Cerebellar nuclear complex (tissue), 1 donor: Measurements from ENCODE around the gene SLC25A53.
"Not testable (repeated sequence)": the region's sequence is repeated elsewhere in the genome, so short reads cannot be mapped to it uniquely, and the experiment has no call there.

Source experiments
- DNase-seq, 2 experiments: peaks; one replicate each; lab custom pipeline; 2025; lab: John Stamatoyannopoulos, UW

SLC25A53 gene

GRCh38 chrX:104130808-104131207, 26.0 kb downstream of the SLC25A53 start:
- DNase-seq: no peak

DNA sequence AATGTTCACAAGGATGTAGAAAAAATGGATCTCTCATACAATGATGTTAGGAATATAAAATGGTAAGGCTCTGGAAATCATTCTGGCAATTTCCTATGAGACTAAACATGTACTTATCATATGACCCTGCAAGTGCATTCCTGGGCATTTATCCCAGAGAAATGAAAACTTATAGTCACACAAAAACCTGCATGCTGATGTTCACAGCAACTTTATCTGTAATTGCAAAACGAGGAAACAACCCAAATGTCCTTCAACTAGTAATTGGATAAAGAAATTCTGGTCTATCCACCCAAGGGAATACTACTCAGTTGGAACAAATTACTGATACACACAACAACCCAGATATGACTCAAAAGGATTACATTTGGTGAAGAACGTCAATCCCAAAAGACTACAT, 30.0 kb downstream of the SLC25A53 start:
- DNase-seq: no peak

DNA sequence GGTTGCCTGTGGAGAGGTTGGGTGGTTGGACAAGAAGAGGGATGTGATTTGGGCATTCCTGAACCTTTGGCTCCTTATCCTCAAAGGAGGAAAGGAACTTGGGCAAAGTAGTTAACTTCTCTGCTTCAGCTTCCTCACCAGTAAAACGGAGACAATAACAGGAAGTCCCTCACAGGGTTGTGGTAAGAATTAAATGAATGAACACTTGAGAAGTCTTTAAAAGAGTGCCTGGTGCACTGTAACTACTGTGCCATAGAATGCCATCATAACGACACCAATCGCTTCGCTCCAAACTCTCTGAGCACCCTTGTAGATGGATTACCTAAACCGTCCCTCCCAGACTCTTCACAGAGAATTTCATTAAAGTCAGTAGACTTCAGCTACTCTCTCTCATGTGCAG, 34.0 kb downstream of the SLC25A53 start:
- no peak for DNase-seq

DNA sequence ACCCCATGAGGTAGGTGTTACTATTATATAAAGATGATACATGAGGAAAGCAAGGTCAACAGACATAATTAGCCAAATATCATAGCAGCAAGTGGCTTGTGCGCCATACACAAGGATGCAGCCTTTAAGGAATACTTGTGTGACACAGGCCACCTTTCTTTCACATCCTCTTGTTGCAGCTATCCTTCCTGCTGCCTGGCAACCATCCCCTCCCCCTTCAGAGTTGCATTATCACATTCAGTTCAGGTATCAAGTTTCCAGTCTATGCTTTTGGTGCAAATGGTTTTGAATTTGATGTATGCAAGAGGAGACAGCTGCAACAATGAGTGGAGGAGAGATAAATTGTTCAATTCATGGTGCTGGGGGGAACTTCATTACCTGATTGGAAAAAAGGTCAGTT, 38.0 kb downstream of the SLC25A53 start:
- DNase-seq: no peak

GRCh38 chrX:104117759-104118158, 39.0 kb downstream of the SLC25A53 start:
- DNase-seq: no peak

GRCh38 chrX:104113222-104113965, 43.4 kb downstream of the SLC25A53 start:
- peak in 1 of 2 experiments; percentile 41 for DNase-seq

GRCh38 chrX:104112326-104112951, 44.4 kb downstream of the SLC25A53 start, which contains the start of gene ZCCHC18:
ZCCHC18 (plus strand) TSS chrX:104112523; CDS start chrX:104114112, 1,589 bp downstream.
- DNase-seq: no peak

DNA sequence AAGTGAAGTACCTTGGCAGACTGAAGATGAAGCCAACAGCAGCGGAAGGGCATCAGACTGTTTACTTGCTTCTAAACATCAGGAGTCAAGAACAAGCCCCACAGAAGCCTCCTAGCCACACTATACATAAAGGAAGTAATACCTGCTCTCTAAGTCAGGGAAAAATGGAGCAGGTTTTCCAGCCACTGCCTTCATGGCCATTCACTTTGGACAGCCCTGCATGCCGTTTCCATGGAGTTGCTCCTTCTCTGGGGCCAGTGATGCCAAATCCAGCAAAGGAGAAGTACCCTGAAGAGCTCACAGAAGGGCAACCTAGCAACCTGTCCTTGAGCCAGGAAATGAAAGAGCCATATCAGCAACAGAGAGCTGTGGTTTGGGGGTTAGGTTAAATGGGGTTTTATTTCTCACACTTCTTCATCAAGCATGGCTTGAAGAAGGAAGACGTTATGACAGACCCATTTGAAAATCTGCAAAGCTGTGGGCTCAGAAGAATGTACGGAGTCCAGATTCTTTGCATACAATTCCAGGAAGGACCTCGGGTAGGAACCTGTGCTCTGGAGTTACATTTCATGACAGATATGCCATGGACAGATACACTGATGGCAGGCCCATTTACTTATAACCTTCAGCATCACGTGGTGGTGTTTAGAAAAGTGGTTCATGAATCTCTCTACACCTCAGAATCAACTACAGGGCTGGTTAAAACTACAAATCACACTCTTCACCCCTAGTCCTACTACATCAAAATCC, 46.1 kb downstream of the SLC25A53 start:
- DNase-seq: not testable (repeated sequence)

- DNase-seq: no peak
Measured at GRCh38 chrX:104108955-104109354, 47.9 kb downstream of the SLC25A53 start.

DNA sequence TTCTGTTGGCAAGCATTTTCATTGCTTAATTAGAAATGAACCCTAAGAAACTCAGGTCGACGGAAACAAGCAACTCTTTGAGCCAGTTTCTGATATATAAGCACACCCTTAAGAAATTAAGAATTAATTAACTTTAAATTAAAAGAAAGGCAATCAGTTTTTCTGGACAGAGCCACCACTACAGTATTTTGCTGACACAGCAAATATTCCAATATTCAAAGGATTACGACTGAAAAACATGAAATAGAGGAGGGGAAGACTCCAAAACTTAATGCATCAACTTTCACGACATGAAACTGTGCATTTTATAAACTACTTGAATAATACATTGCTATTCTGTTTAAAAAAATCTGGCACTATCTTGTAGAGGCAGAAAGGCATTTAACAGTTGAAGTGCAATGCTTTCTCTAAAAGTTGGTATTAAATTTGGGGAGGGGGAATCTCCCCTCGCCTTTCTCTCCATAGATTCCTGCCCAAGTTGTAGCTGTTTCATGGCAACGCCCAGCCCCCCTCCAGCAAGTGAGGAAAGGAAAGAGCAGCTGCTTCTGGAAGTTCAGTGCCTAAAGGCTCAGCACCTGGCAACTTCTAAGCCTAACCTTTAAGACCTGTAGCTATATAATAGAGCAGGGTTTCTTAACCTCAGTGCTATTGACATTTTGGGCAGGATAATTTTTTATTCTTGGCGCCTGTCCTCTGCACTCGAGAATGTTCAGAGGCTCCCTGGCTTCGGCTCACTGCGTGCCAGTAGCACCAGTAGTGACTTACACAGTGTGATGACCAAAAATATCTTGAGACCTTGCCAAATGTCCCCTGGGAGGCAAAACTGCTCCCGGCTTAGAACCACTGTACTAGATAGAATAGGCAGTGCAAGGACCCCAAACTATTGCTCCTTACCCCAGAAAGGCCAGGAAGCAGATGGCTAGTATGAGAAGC, 51.2 kb downstream of the SLC25A53 start:
- no peak for DNase-seq

GRCh38 chrX:104104676-104105075, 52.1 kb downstream of the SLC25A53 start:
- DNase-seq: no peak

DNA sequence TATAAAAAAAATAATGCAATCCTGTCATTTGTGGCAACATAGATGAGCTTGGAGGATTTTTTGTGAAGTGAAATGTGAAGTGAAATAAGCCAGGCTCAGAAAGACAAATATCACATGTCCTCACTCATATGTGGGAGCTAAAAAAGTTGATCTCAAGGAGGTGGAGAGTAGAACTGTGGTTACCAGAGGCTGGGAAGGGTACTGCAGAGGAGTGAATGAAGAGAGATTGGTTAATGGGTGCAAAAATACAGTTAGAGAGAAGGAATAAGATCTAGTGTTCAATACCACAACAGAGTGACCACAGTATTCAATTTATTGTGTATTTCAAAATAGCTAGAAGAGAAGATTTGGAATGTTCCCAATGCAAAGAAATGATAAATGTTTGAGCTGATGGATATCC, 57.9 kb downstream of the SLC25A53 start:
- DNase-seq: no peak

DNA sequence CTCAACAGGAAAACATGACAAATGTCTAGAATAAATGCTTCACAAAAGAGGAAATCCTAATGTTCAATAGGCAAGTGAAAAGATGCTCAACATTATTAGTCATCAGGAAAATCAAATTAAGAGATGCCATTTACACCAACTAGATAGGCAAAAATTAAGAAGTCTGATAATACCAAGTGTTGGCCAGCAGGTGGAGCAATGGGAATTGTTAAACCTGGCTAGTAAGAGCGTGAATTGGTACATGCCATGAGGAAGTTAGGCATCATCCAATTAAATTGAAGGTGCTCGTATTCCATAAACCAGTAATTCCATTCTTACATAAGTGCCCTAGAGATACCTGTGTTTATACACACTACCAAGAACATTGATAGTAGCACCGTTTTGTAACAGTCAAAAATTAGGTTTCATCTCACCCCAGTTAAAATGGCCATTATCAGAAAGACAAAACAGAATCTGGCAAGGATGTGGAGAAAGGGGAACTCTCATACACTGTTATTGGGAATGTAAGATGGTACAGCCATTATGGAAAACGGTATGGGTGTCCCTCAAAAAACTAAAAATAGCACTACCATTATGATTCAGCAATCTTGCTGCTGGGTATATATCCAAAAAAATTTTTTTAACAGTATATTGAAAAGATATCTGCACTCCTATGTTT, 58.5 kb downstream of the SLC25A53 start:
- peak in 1 of 2 experiments; percentile 19 for DNase-seq

DNA sequence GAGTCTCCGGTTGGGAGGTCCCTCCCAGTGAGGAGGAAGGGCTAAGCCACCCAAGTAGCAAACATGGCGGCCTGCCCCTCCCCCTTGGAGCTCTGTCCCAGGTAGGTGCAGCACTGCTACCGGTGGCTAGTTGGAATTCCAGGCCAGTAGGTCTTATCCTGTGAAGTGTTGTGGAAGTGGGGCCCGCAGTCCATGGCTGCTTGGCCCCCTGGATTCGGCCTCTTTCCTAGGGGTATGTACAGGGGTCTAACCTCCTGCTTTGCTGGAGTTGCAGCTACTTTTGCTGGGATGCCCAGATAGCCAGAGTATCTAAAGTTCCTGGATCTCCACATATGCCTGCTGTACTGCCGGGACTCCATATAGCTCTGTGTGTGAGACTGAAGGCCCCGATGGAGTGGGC, 70.9 kb downstream of the SLC25A53 start:
- DNase-seq: no peak

DNA sequence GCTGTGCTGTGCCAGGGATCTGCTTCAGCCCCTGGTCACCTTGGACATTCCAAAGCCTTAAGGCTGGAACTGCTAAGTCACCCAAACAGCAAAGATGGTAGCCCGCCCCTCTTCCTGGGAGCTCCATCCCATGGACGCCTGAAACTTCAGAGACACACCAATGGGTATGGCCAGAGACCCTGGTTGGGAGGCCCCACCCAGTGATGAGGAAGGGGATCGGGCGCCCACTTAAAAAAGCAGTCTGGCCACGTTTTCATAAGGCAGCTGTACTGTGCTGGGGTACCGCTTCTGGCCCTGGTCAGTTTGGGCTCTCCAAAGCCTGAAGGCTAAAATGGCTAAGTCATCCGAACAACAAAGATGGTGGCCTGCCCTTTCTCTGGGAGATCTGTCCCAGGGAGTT, 71.3 kb downstream of the SLC25A53 start:
- DNase-seq: no peak

- DNase-seq: no peak
Measured at GRCh38 chrX:104084534-104085277, 72.1 kb downstream of the SLC25A53 start.

GRCh38 chrX:104084063-104084462, 72.7 kb downstream of the SLC25A53 start:
- no peak for DNase-seq

DNA sequence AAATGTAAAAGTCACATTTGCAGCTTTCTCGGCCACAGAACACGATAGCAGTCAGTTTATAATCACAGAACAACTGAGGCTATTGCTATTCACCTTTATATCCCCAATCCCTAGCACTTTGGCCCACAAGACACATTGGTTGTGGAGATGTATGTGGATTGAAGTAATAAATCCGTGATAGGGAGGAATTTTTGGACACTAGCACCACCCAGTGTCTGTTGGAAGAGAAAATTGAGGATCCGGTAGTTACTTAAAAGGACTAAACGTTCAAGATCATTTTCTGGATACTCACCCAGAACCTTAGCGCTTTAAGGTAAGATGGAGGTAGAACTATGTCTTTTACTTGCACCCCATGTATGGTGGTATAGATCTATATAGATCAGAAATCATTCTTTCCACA, 79.0 kb downstream of the SLC25A53 start:
- not testable (repeated sequence) for DNase-seq

DNA sequence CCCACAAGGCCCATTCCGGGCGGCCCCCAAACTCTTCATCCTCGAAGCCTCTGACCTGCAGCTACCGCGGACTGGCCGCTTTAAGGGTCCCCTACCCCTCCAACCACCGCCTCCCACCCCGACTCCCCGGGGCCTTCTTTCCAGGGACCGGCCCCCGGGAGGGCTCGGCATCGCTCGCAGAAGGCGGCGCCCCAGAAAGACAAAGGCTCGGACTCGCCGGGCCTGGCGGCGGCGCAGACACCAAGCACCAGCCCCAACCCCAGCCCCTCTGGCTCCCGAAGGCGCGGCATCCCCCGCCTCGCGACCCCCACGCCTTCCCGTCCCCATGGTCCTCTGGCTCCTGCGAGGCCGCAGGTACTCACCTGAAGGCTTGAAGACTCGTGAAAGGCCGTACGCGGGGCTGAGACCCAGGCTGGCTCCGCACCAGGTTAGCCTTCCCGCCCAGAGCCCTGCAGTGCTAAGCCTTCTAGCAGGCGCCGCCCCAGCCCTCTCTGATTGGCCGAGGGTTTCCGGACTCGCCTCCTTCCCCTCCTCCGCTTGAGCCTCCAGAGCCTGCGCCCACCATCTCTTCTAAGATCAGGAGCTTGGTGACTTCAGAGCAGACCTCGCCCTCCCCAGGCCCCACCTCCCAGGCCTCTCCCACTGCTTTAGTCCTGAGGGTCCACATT, 80.9 kb downstream of the SLC25A53 start, which contains the start of gene TMSB15C:
TMSB15C (minus strand) TSS at position 459 of the 668 bp plus-strand sequence.
- not testable (repeated sequence) for DNase-seq

DNA sequence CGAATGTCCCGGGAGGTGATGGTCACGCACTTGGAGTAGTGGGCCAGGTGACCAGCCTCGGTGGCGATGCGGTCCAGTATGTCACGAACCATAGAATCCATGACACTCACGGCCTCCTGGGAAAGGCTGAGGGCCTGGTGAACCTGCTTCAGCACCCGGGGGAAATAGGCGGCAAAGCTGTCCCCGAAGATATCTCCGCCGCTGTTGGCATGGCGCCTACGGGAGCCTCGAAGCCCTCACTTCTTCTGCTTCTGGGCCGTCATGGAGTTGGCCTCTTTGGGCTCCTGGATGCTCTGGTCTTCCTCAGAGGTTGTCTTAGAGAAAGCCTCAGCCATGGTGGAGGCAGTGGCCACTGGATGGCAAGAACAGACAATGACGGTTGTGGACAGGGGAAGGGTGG, 94.2 kb downstream of the SLC25A53 start:
- not testable (repeated sequence) for DNase-seq
